C1 segment of cervical spinal cord (tissue), 14 donors: Measurements from ENCODE around the gene EPS8L3.
A peak's percentile ranks its signal among the peaks of the same experiment; 100 is the strongest.

Experiments used
- DNase-seq, 14 donors: peaks; one replicate each; lab custom pipeline; 2025; lab: John Stamatoyannopoulos, UW

EPS8L3 gene

DNA sequence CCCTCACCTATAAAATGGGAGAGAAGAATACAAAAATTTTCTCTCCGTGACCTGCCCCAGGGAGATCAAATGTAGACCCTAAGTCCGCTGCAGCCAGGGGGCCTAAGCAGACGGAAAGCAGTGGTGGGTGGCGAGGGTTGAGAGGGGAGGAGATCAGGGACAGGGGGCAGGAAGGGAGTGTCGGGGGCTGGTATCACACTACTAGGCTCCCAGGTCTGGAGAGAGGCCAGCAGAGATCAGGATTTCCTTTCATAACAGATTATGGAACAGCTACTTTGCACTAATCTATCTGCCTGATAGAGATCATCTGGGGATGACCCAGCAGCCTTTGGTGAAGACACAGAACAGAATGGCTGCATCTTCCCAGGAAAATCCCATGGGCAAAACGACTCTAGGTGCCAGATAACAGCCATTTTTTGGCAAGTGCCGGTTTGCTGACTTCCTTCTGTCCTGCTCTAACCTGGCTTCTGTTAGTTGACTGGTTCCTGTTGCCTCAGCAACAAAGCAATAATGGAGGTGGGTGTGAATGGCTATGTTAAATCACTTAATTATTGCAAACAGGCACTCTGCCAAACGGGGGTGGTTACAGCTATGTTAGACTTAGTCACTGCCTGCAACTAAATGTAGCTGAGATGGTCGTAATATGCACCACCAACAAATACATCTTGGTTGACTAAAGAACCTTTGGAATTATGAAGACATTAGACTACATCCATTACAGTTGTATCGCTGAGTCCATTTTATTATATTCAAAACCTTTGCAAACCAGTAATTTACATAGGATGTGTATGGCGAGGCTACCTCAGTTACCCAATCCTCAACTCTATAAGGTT, 30.0 kb upstream of the EPS8L3 start:
- no peak for DNase-seq

DNA sequence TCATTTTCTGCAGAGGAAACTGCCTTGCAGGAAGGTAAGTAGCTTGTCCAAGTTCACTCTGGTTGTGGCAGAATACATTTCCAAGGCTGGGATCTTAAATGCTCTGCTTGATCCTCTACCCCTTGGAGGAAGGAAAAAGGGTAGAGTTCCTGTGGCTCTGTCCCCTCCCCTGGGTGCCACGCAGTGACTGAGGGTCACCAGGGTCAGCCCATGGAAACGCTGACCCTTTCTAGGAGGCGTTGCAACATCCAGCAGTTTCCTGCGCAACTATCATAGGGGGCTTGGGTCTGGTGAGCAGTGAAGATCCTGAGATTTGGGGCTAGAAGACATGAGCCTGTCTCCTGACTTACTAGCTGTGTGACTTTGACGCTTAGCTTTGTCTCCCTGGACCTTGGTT, 29.4 kb upstream of the EPS8L3 start:
- no peak for DNase-seq

DNA sequence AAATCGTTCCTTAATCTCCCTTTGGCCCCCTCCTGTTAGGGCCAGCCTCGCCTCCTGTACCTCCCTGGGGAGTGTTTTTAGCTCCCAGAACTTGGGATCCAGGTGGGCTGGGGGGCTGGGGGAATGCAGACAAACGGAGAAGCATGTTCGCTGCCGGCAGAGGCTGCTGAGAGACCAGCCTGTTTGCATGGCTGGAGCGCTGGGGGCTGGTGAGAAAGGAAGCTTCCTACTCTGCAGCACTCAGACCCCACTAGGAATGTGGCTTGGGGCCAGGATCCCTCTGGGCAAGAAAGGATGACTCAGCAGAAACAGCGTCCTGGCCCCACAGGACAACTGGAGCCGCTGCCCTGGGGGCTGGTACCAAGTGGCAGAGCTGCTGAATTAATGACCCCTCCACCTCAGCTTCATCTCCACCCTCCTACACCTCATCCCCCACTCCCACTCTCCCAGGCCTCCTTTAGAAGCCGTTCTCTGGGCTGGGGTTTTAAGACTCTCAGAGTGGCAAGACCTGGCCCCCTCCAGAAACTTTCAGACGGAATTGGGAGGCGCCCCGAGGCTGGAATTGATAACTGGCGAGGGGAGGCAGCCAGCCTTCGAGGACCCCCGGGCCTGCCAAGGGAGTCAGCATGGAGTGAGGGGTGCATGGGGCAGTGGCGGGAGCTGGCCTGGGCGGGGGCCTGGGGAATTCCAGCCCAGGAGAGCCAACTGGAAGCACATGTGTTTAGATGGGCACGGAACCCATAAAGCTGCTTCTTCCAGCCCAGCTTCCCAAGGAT, 28.5 kb upstream of the EPS8L3 start:
- DNase-seq, result peak in 12 of 14 donors; percentile 11 to 75 (median 57)

DNA sequence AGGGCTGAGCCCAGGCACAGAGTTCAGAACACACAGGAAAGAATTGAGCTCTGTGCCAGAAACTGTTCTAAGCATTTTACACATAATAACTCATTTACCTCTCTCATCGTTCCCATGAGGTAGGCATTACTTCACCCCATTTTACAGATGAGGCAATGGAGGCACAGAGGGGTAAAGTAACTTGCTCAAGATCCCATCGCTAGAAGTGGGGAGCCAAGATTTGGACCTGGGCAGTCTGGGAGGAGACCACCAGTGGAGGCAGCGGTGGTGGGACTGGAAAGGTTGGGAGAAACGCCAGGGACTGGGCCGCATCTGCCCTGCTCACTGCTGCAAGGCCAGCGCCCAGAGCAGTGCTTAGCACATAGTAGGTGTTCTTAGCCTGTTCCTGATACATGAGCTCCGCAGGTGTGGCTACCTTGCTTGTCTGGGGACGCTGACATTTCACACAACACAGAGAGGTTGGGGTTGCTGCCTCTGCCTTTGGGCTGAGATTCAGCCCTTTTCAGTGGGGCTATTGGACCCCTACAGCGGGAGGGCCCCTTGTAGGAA, 27.8 kb upstream of the EPS8L3 start:
- DNase-seq, result no peak

DNA sequence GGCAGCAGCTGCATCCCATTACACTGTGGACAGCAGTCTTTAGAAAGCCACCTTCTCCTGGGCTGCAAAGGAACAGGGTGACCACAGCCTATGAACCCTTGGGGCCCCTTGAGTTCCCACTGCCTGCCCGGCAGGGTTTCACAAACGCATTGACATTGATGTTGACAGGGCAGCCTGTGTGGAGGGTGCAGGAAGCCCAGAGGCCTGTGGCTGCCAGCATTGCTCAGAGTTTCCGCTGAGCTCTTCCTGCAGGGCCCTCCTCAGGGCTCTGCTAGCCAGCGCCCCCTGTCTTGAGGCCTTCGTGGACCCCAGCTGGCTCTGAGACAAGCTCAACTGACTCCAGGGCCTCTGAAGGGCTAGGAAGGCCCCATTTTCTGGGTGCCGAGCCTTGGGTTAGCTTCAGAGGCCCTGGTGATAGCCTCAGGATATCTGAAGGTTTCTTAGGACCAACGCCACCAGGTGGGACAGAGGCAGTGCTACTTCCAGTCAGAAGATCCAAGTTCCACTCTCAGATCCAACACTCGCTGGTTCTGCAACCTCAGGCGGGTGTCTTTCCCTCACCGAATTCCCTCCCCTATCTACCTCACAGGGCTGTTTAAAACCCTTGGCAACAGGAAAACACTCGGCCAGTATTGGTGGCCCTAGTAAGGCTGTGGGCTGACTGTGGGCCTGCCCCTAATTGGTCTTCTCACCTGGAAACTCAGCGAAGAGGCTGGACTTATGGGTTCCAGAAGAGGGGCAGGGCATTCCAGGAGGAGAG, 27.2 kb upstream of the EPS8L3 start:
- DNase-seq, result peak in 3 of 14 donors; percentile 34 to 56 (median 36)

DNA sequence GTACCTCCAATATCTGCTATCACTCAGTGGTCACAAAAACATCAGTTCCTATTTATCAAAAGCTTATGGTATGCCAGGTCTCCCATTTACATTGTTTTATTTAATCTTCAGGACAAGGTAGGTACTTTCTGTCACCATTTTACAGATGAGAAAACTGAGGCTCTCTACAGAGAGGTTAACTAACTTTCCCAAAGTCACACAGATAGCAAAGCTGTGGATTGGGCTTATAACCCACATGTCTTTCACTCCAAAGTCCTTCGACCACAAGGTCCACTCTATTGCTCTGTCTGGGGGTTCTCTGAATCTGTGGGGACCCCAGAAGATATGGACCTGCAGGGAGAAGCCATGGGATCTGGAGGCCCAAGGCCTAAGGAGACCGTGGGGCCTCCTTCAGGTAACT, 26.6 kb upstream of the EPS8L3 start:
- no peak for DNase-seq

DNA sequence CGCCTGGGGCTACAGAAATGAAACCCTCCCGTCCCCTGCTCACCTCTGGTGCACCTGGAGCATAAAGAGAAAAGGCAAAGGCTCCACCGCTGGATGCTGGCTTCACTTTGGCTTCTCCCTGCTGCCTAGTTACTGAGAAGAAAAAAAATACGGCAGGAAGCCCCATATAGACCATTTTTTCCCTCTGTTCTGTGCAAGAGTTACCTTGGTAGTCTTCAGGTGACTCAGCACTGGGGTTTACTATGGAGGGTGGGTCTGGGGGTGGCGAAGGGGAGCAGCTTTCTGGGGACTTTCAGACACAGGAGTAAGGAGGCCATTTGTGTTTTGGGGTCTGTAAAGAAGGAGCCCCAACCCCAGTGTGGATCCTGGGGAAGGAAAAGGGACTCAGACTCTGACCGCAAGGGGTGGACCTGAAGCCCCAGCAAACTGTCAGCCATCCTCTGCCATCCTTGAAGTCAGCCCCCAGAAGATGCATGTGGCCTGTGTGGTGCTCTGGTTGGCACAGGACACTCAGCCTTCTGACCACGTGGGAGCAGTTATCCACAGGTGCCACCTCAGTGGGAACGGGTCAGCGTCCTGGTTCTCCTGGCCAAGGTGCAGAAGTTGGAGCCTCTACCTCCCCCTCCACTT, 25.9 kb upstream of the EPS8L3 start:
- no peak for DNase-seq

DNA sequence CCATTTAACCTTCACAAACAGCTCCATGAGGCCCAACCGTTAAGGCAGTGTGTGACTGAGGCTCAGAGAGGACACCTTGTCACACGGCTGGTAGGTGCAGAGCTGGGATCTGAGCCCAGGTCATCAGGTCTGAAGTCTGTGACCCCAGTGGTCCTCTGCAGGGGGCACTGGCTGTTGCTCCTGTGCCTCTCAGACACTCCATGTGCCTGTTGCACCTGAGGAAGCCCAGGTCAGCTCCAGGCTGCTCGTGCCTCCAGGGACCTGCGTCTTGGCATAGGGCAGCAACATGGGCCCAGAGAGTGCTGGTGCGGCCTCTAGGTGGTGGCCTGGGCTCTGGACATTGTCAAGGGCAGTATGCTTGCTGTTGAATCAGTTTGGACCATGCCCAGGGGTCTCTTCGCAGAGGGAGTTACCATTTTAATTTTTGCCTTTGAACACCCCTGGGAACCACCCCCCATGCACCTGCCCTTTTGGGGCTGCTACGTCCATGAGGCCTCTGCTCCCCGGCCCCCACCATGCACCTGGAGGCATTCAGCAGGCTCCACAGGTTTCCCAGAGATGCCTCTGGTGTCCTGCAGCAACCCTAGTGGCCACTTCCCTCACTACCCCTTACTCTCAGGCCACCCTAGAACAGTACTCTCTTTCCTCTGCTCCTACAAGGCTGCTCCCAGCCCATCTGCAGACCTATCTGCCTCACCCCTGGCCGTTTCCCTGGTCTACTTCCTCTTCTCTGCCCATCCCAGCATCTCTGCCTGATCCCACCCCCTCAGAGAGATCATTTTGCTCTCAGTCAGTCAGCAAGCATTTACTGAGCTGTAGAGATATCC, 25.2 kb upstream of the EPS8L3 start:
- DNase-seq, result no peak

DNA sequence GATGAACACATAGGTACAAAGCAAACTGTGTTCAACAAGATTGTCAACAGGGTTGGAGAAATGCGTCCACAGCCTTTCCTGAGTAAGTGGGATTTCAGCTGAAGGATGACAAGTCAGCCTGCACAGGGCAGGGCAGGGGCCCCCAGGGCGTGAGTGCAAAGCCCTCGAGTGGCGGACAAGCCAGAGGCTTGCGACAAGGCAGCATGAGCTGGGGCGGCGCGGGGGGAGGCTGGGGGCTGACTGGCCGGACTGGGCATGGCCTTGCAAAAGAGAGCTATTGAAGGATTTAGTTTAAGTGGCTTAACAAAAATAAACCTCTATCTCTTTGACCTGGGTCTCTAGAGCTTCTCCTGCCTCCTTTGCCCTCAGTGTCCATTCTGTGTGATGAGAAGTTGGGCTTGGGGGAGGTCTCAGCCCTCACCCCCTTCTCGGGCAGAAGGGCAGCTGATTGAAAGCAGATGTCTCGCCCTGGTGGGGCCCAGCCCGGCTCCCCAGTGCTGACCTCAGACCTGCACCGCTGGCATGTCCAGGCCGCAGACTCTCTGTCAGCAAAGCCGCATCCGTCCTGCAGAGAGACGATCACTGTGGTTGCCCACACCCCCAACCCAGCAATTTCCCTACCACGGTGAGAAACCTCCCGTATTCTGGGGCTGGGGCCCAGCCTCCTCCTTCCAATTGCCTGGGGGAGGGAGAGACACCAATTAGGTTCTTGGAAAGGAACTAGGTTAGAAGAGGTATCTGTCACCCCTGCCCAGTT, 24.3 kb upstream of the EPS8L3 start:
- DNase-seq, result peak in 1 of 14 donors; percentile 30

DNA sequence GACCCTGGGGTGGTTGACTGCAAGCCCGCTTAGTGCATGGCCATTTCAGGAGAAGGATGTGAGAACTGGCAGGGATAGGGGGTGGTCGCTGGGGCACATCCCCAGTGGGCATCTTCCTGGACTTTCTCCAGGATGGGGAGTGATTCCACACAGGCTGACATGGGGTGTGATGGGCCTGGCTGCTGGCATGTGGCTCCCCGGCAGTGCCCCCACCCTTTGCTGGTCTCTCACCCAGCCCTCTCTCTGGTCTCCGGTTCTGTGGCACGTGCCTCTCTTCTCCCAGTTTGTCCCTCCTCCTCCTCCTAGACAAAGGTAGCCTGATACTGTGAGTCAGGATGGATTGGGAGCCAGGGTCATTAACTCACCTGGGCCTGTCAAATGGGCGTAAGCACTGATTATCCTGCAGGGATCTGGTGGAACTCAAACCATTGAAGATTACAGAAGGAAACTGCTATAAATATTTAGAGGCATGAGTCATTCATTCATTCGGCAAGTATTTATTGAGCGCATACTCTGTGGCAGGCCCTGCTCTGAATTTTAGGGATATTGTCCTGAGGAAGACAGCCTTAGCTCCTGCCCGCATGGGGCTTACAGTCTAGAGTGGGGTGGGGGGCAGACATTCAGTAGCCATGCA, 23.6 kb upstream of the EPS8L3 start:
- DNase-seq, result no peak

DNA sequence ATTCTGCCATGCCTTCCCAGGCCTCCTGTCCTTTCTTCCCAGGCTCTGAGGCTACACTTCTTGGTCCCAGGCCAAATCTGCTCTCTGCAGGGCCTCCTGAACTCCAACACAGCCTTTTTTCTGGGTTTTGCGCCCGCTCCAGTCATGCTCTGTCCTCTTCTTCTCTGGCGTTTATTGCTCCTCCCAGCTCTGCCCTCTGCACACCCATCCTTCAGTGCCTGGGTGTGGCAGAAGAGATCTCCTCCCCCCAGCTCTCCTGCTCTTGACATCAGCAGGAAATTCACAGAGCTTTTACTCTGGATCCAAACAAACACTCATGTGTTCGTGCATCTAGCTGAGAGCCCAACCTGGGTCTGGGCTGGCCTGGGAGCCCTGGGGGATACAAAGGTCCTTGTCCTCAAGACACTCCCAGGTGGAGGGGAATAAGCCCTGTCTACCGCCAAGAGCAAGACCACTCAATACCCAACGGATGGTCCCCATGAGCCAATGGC, 22.9 kb upstream of the EPS8L3 start:
- DNase-seq, result no peak

DNA sequence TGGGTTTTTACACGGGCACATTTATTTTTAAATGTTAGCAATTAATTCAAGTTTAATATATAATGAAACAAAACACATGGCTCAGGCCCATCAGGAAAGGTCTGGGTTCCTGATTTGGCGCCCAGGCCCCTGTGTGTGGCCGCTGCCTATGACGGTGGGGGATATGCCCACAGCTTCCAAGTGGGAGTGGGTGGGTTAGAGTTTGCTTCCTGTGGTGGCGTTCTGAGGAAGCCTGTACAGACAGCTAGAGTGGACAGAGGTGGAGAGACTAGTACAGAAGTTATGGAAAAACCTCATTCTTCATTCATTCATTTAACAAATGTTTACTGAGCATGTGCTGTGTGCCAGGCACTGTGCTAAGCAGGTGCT, 22.4 kb upstream of the EPS8L3 start:
- DNase-seq, result no peak

DNA sequence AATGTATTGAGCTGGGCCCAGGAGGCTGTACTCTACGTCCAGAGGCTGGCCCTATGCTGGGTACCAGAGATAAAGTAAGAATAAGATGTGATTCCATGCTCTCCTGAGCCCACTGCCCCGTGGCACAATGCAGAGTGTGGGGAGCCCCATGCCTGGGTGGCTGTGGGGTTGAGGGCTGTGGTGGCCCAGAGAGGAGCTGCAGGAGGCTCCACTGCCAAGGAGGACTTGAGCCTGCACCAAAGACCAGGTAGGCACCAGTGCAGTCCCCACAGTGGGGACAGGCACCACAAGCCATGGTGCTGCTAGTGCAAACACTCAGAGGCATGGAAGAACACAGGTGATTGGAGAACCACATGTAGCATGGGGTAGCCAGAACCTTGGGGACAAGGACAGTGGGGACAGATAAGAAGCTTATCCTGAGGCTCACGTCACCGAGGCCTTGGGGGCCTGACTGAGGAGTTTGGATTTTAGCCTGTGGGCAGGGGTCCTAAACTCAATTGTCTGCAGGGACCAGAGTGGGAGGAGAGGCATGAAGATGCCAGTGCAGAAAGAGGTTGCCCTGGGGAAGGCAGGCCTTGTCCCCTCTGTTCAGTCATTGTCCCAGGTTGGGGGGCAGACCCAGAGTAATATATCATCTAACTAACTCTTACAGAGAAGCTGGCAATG, 21.9 kb upstream of the EPS8L3 start:
- DNase-seq, result no peak

DNA sequence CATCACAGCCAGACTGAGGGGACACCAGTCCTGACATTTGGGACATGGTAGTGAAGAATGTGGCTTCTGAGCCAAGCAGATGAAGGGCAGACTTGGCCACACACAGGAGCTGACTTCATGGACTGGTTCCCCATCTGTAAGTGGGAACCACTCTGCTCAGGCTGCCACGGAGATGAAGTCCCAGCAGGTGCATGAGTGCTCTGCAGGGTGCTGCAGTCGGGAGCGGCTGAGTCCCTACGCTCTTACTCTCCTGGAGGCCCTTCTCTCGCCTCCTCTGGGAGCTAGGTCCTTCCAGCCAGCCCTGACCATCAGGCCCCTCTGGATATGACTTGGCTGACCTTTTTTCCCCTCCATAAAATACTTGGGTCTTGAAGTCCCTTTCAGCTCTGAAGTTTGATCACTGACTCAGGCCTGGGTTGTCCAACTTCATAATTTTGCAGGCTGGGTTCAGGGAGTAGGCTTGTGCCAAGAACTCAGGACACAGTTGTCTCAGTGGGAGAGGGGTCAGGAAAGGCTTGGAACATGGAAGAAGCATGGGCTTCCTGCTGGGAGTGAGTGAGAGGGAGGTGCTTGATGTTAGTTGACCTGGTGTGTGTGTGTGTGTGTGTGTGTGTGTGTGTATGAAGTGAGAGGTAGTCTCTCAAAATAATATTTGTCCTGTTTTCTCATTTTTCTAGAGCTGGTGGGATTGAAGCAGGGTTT, 21.0 kb upstream of the EPS8L3 start:
- DNase-seq, result no peak

DNA sequence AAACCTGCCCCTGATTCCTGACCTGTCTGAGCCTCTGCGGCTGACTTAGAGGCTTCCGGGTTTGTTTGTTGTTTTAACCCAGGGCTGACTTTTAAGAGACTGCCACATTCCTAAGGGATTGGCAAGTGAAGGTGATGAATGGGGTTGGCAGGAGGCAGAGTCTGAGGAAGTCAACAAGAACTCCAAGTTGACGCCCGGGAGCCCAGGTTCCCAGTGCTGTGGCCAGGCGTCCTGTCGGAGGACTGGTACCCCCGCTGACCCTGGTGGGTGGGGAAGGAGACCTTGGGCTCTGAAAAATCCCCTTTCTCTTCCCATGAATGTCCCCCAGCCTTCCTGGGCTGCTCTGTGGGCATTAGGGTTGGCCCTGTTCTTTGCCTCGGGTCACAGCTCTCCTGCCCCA, 19.7 kb upstream of the EPS8L3 start:
- no peak for DNase-seq

DNA sequence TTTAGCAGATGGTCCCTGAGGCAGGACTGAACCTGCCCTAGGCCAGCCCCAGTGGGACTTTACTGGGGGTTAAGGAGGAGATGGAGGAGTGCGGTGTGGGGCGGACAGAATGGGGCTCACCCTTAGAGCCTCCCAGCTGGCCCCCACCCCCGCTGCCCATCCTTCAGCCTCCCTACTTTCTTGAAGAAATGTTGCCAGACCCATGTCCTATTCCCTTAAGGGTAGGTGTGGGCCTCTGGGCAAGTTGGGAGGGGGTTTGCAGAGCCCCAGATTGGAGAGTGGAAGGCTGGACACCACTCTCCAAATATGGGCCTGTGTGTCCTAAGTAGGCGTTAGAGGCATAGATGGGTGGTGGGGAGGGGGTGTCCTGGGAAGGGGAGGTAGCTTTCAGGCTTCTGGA, 19.2 kb upstream of the EPS8L3 start:
- no peak for DNase-seq

DNA sequence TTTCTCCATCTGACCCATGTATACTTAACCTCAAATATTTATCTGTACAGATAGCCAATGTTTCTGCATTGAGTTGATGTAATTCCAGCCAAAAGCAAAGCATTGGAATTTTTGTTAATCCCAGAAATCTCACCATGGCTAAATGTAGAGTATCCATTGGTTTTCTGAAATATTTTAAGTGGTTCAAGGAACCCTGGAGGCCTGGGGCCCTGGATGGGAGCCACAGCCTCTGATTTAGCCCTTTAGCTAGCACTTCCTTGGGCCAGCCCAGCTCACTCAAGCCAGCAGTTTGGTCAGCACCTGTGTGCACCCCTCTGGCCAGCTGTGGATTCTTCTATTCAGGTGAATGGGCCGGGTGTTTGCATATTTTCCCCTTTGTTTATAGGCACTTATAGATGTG, 18.8 kb upstream of the EPS8L3 start:
- no peak for DNase-seq

DNA sequence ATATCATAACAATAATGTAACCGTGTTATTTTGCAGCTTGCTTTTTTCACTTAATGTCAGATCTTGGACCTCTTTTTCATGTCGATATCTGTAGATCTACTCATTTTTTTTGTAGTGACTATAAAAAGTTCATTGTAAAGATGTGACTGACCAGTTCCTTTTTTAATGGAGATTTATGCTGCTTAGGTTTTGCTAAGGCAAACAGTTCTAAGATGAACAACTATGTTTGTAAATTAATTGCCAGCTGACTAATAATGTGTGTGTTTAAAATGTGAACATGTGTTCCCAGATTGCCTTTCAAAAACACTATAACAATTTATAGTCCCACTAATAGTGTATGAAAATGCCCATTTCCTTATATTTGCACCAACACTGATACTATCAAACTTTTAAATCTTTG, 18.1 kb upstream of the EPS8L3 start:
- no peak for DNase-seq
